Fibroblast of lung (primary cell): Measurements from ENCODE around the gene TMEM272. TPM values are rescaled to one million over a fixed set of nuclear protein-coding genes. Genes with fewer than 3 reads are reported as not detected.

ENCODE experiments used
- DNase-seq, 2 donors: peaks; one replicate each; pipeline versions ENCODE4 v3.0.0 to v3.0.0-alpha.2; 2010; ENCODE audit warnings: low read depth in 2 of 2
- H2AFZ ChIP-seq: 2 replicates; pipeline ENCODE4 v1.5.1; 2012; ENCODE audit warnings: low read length, control low read depth, inconsistent platforms
- H3K27ac ChIP-seq: 2 replicates; pipeline ENCODE4 v1.5.1; 2011; ENCODE audit warnings: low read length, control low read depth; ENCODE audit not compliant: insufficient read depth
- H3K27me3 ChIP-seq: 2 replicates; pipeline ENCODE4 v1.5.1; 2011; ENCODE audit warnings: mild to moderate bottlenecking, low read length; ENCODE audit not compliant: control insufficient read depth, insufficient read depth
- H3K36me3 ChIP-seq: 2 replicates; pipeline ENCODE4 v1.5.1; 2011; ENCODE audit warnings: low read length; ENCODE audit not compliant: control insufficient read depth, insufficient read depth
- H3K4me1 ChIP-seq: 2 replicates; pipeline ENCODE4 v1.5.1; 2011; ENCODE audit warnings: low read length; ENCODE audit not compliant: control insufficient read depth, insufficient read depth; ENCODE audit errors: extremely low read depth
- H3K4me2 ChIP-seq: 2 replicates; pipeline ENCODE4 v1.5.1; 2011; ENCODE audit warnings: low read length, control low read depth; ENCODE audit not compliant: insufficient read depth; ENCODE audit errors: extremely low read depth
- H3K4me3 ChIP-seq, 4 experiments: fragments of 200-600 bp in 1 of 4; sonication (generic) in 1 of 4; replicated peaks in 1 of 4; 2 replicates each; pipeline ENCODE4 v1.5.1; 2011 to 2016; ENCODE audit warnings: low read length in 4 of 4, low read depth in 3 of 4, mild to moderate bottlenecking in 3 of 4, control low read depth in 2 of 4, inconsistent platforms in 1 of 4, mixed read lengths in 1 of 4; ENCODE audit not compliant: insufficient read depth in 1 of 4; ENCODE audit errors: control extremely low read depth in 1 of 4
- H3K79me2 ChIP-seq: 2 replicates; pipeline ENCODE4 v1.5.1; 2012; ENCODE audit warnings: mild to moderate bottlenecking, low read length, inconsistent platforms; ENCODE audit not compliant: control insufficient read depth, insufficient read depth
- H3K9ac ChIP-seq: 2 replicates; pipeline ENCODE4 v1.5.1; 2011; ENCODE audit warnings: mild to moderate bottlenecking, low read length, control low read depth; ENCODE audit not compliant: insufficient read depth
- H3K9me3 ChIP-seq: 2 replicates; pipeline ENCODE4 v1.5.1; 2012; ENCODE audit warnings: low read depth, low read length; ENCODE audit not compliant: control insufficient read depth, insufficient read depth
- H4K20me1 ChIP-seq: 2 replicates; pipeline ENCODE4 v1.5.1; 2011; ENCODE audit warnings: low read length; ENCODE audit not compliant: control insufficient read depth, insufficient read depth; ENCODE audit errors: extremely low read depth
- EZH2 ChIP-seq: IDR thresholded peaks from 2 replicates; pipeline ENCODE4 v1.5.1; 2012; ENCODE audit warnings: low read length, control low read depth, mild to moderate bottlenecking; ENCODE audit errors: missing control alignments
- polyA plus RNA-seq, 2 donors: library from polyadenylated mRNA; depleted of rRNA in 1 of 2; stranded (reverse) in 1 of 2; unstranded in 1 of 2; fragments of >200 nt; gene quantifications; 2 replicates each; pipeline ENCODE4 v1.2.1, GENCODE V29; 2011 to 2012; ENCODE audit warnings: missing spikeins in 1 of 2
- total RNA-seq: library from RNA; depleted of rRNA; stranded (reverse); fragments of >200 nt; gene quantifications from 2 replicates; pipeline ENCODE4 v1.2.1, GENCODE V29; 2014
- TF ChIP-seq, protein P1 (sequence below), 2 donors: IDR thresholded peaks in 1 of 2; conservative IDR thresholded peaks in 1 of 2; 1 replicate in 1 of 2; 2 replicates in 1 of 2; pipeline ENCODE4 v1.5.1; 2011 to 2012; ENCODE audit warnings: low read length in 2 of 2, control low read depth in 1 of 2, inconsistent platforms in 1 of 2, low read depth in 1 of 2, mild to moderate bottlenecking in 1 of 2

TMEM272 gene
- total and polyA plus RNA-seq, 2 donors (not counting 1 experiment from before 2014, with no cell fraction given), result not detected

DNA sequence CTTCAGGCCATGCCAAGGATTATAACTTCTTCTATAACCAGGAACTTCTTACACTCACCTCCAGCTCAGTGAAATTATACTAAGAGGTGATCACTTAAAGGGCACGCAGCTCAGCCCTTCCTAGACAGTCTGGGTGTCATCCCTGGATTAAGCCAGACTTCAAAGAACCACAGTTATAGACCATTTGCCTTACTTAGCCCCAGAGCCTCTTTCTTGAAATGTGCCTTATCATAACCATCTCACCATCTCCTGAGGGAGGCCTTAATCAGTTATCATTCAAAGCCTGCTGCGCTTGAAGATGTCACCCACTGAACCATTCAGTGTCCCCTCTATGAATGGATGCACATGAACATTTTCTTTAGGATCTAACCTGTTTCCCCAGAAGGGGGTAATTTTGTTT lies 30.9 kb downstream of the TMEM272 start:
- H3K4me1 ChIP-seq, result no peaks in the 10 kb centered on the region
- no peak overlapping the region for H3K4me3 ChIP-seq
- H3K9me3 ChIP-seq, result no peaks in the 10 kb centered on the region
- TF ChIP-seq, protein P1, sequence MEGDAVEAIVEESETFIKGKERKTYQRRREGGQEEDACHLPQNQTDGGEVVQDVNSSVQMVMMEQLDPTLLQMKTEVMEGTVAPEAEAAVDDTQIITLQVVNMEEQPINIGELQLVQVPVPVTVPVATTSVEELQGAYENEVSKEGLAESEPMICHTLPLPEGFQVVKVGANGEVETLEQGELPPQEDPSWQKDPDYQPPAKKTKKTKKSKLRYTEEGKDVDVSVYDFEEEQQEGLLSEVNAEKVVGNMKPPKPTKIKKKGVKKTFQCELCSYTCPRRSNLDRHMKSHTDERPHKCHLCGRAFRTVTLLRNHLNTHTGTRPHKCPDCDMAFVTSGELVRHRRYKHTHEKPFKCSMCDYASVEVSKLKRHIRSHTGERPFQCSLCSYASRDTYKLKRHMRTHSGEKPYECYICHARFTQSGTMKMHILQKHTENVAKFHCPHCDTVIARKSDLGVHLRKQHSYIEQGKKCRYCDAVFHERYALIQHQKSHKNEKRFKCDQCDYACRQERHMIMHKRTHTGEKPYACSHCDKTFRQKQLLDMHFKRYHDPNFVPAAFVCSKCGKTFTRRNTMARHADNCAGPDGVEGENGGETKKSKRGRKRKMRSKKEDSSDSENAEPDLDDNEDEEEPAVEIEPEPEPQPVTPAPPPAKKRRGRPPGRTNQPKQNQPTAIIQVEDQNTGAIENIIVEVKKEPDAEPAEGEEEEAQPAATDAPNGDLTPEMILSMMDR (conservative IDR thresholded peaks at IDR 0.05 in 1 of 2, IDR thresholded peaks at IDR 0.05 in 1 of 2; ENCODE audit: low read depth in 1 of 2, low read length in 2 of 2), result no peak
- no peak for TF ChIP-seq EZH2
- H3K27me3 ChIP-seq, result peaks cover 20% of the 10 kb centered on the region
- no peaks in the 10 kb centered on the region for H3K36me3 ChIP-seq
- H2AFZ ChIP-seq, result no peak overlapping the region
- no peak overlapping the region for H3K4me2 ChIP-seq
- no peak for DNase-seq
- H3K79me2 ChIP-seq, result no peaks in the 10 kb centered on the region
- H4K20me1 ChIP-seq, result no peaks in the 10 kb centered on the region
- no peak overlapping the region for H3K9ac ChIP-seq
- H3K27ac ChIP-seq, result no peak overlapping the region

DNA sequence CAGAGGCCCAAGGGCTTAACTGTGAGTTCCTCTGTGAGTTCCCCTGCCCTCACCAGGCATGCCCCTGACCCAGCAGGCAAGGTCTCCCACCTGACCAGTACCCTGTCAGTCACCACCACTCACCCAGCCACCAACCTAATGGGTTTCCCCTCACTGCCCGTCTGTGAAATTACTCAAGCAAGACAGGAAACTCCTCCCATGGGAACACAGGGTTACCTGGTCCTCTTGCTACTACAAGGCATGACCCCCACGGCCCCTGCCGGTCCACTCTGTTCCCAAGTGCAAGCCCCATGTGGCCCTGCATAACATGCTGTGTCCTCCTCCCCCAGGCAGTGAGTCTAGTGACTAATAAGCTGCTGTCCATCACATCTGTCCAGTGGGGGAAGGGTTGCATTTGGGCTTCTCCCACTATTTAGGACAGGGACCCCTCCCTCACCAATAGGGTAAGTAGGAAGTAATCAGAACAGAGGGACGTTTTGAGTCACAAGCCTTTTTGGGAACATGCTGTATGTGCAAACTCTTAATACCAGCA lies 33.0 kb downstream of the TMEM272 start:
- H3K27ac ChIP-seq, result no peak overlapping the region
- no peak overlapping the region for H3K4me2 ChIP-seq
- H3K79me2 ChIP-seq, result no peaks in the 10 kb centered on the region
- TF ChIP-seq, protein P1 (conservative IDR thresholded peaks at IDR 0.05 in 1 of 2, IDR thresholded peaks at IDR 0.05 in 1 of 2; ENCODE audit: low read depth in 1 of 2, low read length in 2 of 2), result no peak
- TF ChIP-seq EZH2, result no peak
- no peak overlapping the region for H3K9ac ChIP-seq
- H2AFZ ChIP-seq, result no peak overlapping the region
- no peaks in the 10 kb centered on the region for H3K4me1 ChIP-seq
- H3K9me3 ChIP-seq, result no peaks in the 10 kb centered on the region
- H3K4me3 ChIP-seq, result no peak overlapping the region
- no peaks in the 10 kb centered on the region for H3K36me3 ChIP-seq
- DNase-seq, result no peak
- H4K20me1 ChIP-seq, result no peaks in the 10 kb centered on the region
- peaks cover 11% of the 10 kb centered on the region for H3K27me3 ChIP-seq

DNA sequence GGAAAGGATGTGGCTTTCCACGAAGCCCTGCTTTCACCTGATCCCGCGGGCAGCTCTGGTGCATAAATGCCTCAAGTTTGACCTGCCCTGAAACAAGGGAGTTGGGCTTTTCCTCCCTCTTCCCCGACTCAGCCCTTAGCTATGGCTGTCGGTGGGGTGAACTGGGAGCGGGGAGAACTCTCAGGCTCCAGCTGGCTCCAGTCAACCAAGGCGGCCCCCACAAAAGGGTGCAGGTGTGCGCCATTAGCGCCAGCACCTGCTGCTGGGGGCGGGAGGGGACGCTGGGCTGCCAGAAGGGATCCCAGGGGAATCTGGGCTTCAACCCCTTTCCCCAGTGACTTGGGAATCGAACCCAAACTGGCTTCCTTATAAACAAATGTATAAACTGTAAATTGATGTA lies 33.9 kb downstream of the TMEM272 start:
- Histone ChIP-seq H4K20me1 (no peaks in the 10 kb centered on the region), H3K79me2 (no peaks in the 10 kb centered on the region), H3K36me3 (no peaks in the 10 kb centered on the region), H3K27me3 (peaks cover 9% of the 10 kb centered on the region), H2AFZ (no peak overlapping the region), H3K9ac (no peak overlapping the region), H3K4me1 (no peaks in the 10 kb centered on the region), H3K4me3 (no peak overlapping the region), H3K27ac (no peak overlapping the region), H3K4me2 (no peak overlapping the region), H3K9me3 (no peaks in the 10 kb centered on the region)
- no peak for DNase-seq
- TF ChIP-seq EZH2, result no peak
- TF ChIP-seq, protein P1 (conservative IDR thresholded peaks at IDR 0.05 in 1 of 2, IDR thresholded peaks at IDR 0.05 in 1 of 2; ENCODE audit: low read depth in 1 of 2, low read length in 2 of 2), result no peak
